AG10803 (cell line): ENCODE data around the gene TRIM44.
"Not testable (repeated sequence)": the region's sequence is repeated elsewhere in the genome, so short reads cannot be mapped to it uniquely, and the experiment has no call there.

Source experiments
- DNase-seq: peaks from one replicate; pipeline ENCODE4 v3.0.0; 2010; ENCODE audit warnings: low read depth
- H3K4me3 ChIP-seq: 2 replicates; pipeline ENCODE4 v1.5.1; 2011; ENCODE audit warnings: mild to moderate bottlenecking, low read length, control low read depth
- CTCF ChIP-seq: conservative IDR thresholded peaks from 2 replicates; pipeline ENCODE4 v1.5.1; 2011; ENCODE audit warnings: mild to moderate bottlenecking, low read length, control low read depth, inconsistent platforms

TRIM44 gene

DNA sequence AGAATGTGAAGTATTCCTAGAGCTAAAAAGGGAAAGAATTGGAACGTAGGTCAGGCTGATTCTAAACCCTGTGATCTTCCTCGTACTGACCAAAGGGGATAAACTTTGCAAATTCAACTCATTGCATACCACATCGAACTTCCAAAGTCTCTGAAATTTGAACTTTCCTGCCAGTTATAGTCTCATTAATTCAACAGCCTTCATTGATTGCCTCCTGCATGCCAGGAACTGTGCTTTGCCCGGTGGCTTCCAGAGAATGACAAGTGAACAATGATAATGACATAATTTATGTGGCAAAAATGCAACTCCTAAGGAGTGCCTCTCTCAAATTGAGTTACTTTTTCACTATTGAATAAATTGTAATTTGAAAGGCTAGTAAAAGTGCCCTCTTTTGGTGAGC, 173.6 kb downstream of the TRIM44 start:
- TF ChIP-seq CTCF: no peak

GRCh38 chr11:35838071-35838470, 175.5 kb downstream of the TRIM44 start:
- no peak for TF ChIP-seq CTCF
- DNase-seq: peak; percentile 37
- H3K4me3 ChIP-seq: no peak overlapping the region

More for the DNA sequence above, 173.6 kb downstream of the TRIM44 start:
- H3K4me3 ChIP-seq: no peak overlapping the region
- no peak for DNase-seq

DNA sequence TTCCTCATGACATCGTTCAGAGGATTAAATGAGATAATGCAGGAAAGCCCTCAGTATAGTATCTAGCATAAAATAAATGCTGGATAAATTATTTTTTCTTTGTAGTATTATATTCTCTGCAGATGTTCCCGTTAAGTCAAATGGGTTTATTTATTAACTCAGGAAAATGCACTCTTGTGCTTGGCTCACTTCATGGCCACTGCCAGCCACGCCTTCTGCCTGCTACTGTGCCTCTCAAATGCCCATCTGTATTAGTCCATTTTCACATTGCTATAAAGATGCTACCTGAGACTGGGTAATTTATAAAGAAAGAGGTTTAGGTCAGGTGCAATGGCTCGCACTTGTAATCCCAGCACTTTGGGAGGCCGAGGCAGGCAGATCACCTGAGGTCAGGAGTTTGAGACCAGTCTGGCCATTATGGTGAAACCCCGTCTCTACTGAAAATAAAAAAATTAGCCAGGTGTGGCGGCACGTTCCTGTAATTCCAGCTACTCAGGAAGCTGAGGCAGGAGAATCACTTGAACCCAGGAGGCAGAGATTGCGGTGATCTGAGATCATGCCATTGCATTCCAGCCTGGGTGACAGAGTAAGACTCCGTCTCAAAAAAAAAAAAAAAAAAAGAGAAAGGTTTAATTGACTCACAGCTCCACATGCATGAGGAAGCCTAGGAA, 176.3 kb downstream of the TRIM44 start:
- DNase-seq, H3K4me3 ChIP-seq: not testable (repeated sequence)

DNA sequence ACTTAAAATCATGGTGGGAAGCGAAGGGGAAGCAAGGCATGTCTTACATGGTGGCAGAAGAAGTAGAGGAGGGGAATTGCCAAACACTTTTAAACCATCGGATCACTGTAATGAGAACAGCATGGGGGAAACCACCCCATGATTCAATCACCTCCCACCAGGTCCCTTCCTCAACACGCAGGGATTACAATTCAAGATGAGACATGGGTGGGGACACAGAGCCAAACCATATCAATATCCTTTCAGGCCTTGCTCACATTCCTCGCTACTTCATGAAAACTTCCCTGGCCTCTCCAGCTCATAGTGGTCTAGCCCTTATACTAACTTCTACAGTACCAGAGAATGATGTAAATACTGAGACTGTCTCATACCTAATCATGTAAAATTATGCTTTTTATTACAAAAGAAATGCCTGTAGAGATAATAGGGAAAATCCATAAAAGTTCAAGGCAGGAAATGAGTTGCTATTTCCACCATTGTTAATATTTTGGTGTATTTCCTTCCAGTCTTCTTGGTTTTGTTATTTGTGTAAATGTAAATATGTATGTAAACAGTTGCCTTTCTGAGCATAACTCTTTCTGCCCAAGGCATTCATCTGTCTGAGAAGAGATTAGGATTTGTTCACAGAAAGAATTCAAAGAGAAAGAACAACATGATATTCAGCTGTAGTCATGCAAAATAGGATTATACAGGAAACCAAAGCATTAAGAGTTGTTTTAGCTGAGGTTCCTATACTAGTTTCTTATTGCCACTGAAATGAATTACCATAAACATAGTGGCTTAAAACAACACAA, 177.0 kb downstream of the TRIM44 start:
- no peak for TF ChIP-seq CTCF
- DNase-seq: no peak
- H3K4me3 ChIP-seq: no peak overlapping the region

GRCh38 chr11:35841733-35842132, 179.2 kb downstream of the TRIM44 start:
- DNase-seq: no peak
- no peak overlapping the region for H3K4me3 ChIP-seq
- TF ChIP-seq CTCF: no peak

DNA sequence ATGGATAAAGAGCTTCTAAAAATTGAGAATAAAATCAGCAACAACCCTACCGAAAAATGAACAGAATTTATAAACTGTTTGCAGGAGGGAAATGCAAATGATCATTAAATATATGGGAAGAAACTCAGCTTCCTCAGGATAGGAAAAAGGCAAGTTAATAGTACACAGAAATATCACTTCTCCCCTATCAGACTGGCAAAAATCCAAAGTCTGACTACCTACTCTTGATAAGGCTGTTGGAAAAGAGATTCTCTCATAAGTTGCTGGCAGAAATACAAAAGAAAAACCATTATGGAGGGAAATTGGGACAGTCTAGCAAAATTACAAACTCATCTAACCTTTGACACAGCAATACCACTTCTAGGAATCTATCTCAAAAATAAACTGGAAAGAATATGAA, 180.4 kb downstream of the TRIM44 start:
- DNase-seq: no peak
- no peak overlapping the region for H3K4me3 ChIP-seq
- no peak for TF ChIP-seq CTCF

DNA sequence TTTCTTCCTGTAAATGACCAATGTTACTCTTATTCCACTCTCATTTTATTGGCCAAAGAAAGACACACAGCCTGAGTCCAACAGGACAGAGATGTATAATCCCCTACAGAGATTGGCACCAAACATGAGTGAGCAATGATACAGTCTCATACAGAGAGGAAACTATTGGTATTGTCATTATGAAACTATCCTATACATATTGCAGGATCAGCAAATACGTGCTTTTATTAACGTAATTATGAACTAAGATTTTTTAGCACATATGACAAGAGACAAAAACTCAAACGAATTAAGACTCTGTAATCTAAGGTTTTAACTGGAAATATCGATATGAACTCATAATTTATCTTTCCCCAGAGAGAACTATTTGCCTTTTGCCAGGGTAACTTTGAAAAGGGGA, 182.0 kb downstream of the TRIM44 start:
- H3K4me3 ChIP-seq: no peak overlapping the region
- TF ChIP-seq CTCF: no peak
- no peak for DNase-seq
